Chondrocyte (in vitro differentiated cells): ENCODE results near the gene SPTLC1. TPM values are rescaled to one million over a fixed set of nuclear protein-coding genes. Genes with fewer than 3 reads are reported as not detected.

Experiments used
- DNase-seq: peaks from one replicate; pipeline ENCODE4 v3.0.0; 2021; ENCODE audit warnings: mixed read lengths, low spot score
- H3K27ac Mint-ChIP-seq: one replicate; pipeline ENCODE4 v1.8.0; 2021; ENCODE audit warnings: mild to moderate bottlenecking, moderate library complexity, mixed read lengths; ENCODE audit not compliant: unreplicated experiment
- H3K27me3 Mint-ChIP-seq: 2 replicates; pipeline ENCODE4 v1.8.0; 2021; ENCODE audit warnings: low read depth, mixed read lengths
- H3K36me3 Mint-ChIP-seq: 2 replicates; pipeline ENCODE4 v1.8.0; 2021; ENCODE audit warnings: low read depth, mixed read lengths
- H3K4me1 Mint-ChIP-seq: 2 replicates; pipeline ENCODE4 v1.8.0; 2021; ENCODE audit warnings: low read depth, mild to moderate bottlenecking, mixed read lengths
- H3K4me3 Mint-ChIP-seq: one replicate; pipeline ENCODE4 v1.8.0; 2021; ENCODE audit warnings: mild to moderate bottlenecking, moderate library complexity, mixed read lengths; ENCODE audit not compliant: unreplicated experiment
- H3K9me3 Mint-ChIP-seq: 2 replicates; pipeline ENCODE4 v1.8.0; 2021; ENCODE audit warnings: low read depth, mixed read lengths
- CTCF ChIP-seq: fragments of 200-600 bp; sonication (generic); IDR thresholded peaks from 2 replicates; pipeline ENCODE4 v1.5.0; 2021; ENCODE audit warnings: antibody characterized with exemption, mild to moderate bottlenecking, moderate library complexity
- total RNA-seq: library from RNA; stranded (reverse); gene quantifications from 3 replicates; pipeline ENCODE4 v1.2.1, GENCODE V29; 2021

Gene SPTLC1
- total RNA-seq, 1 donor from 2014 or later = 88.9 TPM

- Mint-ChIP-seq H3K4me3 (no peak overlapping the region), H3K36me3 (peaks cover 48% of the 10 kb centered on the region), H3K4me1 (peaks cover 19% of the 10 kb centered on the region), H3K9me3 (peaks cover 24% of the 10 kb centered on the region), H3K27ac (no peak overlapping the region), H3K27me3 (no peaks in the 10 kb centered on the region)
- TF ChIP-seq CTCF = no peak
- no peak for DNase-seq
These were observed 57.2 kb downstream of the SPTLC1 start for GRCh38 chr9:92058026-92058425.

DNA sequence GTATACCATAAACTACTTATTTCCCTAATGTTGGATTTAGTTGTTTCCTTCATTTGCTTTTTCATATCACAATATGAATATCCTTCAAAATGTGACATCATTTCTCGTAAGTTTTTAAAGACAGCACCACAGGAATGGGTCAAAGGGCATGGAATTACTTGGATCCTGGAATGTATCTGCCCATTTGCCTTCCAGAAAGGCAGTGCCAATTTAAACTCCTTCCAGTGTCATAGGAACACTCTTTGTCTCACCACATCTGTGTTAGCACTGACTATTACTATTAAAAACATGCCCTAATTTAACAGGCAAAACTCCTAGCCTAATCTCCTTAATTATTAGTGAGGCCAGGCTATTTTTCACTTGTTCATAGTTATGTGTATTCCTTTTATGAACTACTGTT is 58.0 kb downstream of the SPTLC1 start:
- Mint-ChIP-seq H3K27ac (no peak overlapping the region), H3K27me3 (no peaks in the 10 kb centered on the region), H3K36me3 (peaks cover 45% of the 10 kb centered on the region), H3K9me3 (peaks cover 17% of the 10 kb centered on the region), H3K4me3 (no peak overlapping the region), H3K4me1 (peaks cover 15% of the 10 kb centered on the region)
- DNase-seq = no peak
- no peak for TF ChIP-seq CTCF

GRCh38 chr9:92055624-92056023 is 59.6 kb downstream of the SPTLC1 start:
- TF ChIP-seq CTCF = no peak
- Mint-ChIP-seq H3K27ac (no peak overlapping the region), H3K4me1 (peaks cover 15% of the 10 kb centered on the region), H3K27me3 (no peaks in the 10 kb centered on the region), H3K4me3 (no peak overlapping the region), H3K9me3 (peaks cover 10% of the 10 kb centered on the region), H3K36me3 (peaks cover 43% of the 10 kb centered on the region)
- DNase-seq = no peak

- DNase-seq = no peak
- peaks cover 24% of the 10 kb centered on the region for H3K4me1 Mint-ChIP-seq
- peak overlapping the region; percentile 7 for H3K4me3 Mint-ChIP-seq
- H3K36me3 Mint-ChIP-seq = peaks cover 45% of the 10 kb centered on the region
- H3K27ac Mint-ChIP-seq = peak overlapping the region; percentile 90
- H3K27me3 Mint-ChIP-seq = no peaks in the 10 kb centered on the region
- H3K9me3 Mint-ChIP-seq = peaks cover 5% of the 10 kb centered on the region
- TF ChIP-seq CTCF = no peak
These were observed 66.1 kb downstream of the SPTLC1 start for GRCh38 chr9:92048924-92049625.

- TF ChIP-seq CTCF = no peak
- Mint-ChIP-seq H3K9me3 (peaks cover 16% of the 10 kb centered on the region), H3K36me3 (peaks cover 51% of the 10 kb centered on the region), H3K27ac (no peak overlapping the region), H3K27me3 (no peaks in the 10 kb centered on the region), H3K4me3 (no peak overlapping the region), H3K4me1 (peaks cover 24% of the 10 kb centered on the region)
- DNase-seq = no peak
These were observed 67.7 kb downstream of the SPTLC1 start for GRCh38 chr9:92047500-92047899.
